Body of pancreas (tissue), 4 donors: ENCODE measurements around the gene ACTN2. TPM values are rescaled to one million over a fixed set of nuclear protein-coding genes. Genes with fewer than 3 reads are reported as not detected.

Experiments used
- ATAC-seq: fragments of 150-250 bp; one replicate; pipeline ENCODE4 v1.9.1; 2016
- DNase-seq, 4 donors: peaks; one replicate each; pipeline ENCODE4 v3.0.0-alpha.2; 2019
- H3K27ac ChIP-seq, 4 donors: fragments of 200-600 bp; sonication (generic); 1 replicate in 3 of 4; 2 replicates in 1 of 4; pipeline versions ENCODE4 v1.5.1 to v1.6.1; 2016 to 2019; ENCODE audit warnings: mild to moderate bottlenecking in 1 of 4, mixed read lengths in 1 of 4, moderate library complexity in 1 of 4
- H3K27me3 ChIP-seq, 2 donors: fragments of 200-600 bp; sonication (generic); one replicate each; pipeline ENCODE4 v1.6.0; 2016; ENCODE audit warnings: mild to moderate bottlenecking in 1 of 2
- H3K36me3 ChIP-seq, 2 donors: fragments of 200-600 bp; sonication (generic); replicated peaks in 1 of 2; 2 replicates each; pipeline ENCODE4 v1.5.1; 2016; ENCODE audit warnings: low read depth in 2 of 2; ENCODE audit not compliant: insufficient read depth in 1 of 2
- H3K4me1 ChIP-seq: fragments of 200-600 bp; sonication (generic); one replicate; pipeline ENCODE4 v1.6.0; 2016
- H3K4me3 ChIP-seq, 2 donors: fragments of 200-600 bp; sonication (generic); 1 replicate in 1 of 2; 2 replicates in 1 of 2; pipeline ENCODE4 v1.5.1; 2016 to 2019
- H3K9me3 ChIP-seq, 3 donors: fragments of 200-600 bp; sonication (generic); 1 replicate in 2 of 3; 2 replicates in 1 of 3; pipeline ENCODE4 v1.5.1; 2016
- POLR2A ChIP-seq, 3 donors: fragments of 450-650 bp; IDR thresholded peaks; one replicate each; pipeline ENCODE4 v1.6.1; 2016; ENCODE audit warnings: antibody characterized with exemption in 3 of 3, mild to moderate bottlenecking in 2 of 3
- WGBS, 2 donors: methylation state at CpG; one replicate each; pipeline ENCODE4 v1.1.5; 2017; 5-methylcytosine and 5-hydroxymethylcytosine counted together
- intact Hi-C: fragments of 100-400 bp; cut with DNase I; formaldehyde crosslinking; loops from one replicate; pipeline ENCODE4 v1.15.1; 2023
- total RNA-seq, 2 donors: library from RNA; depleted of rRNA; stranded (reverse); fragments of >200 nt; gene quantifications; one replicate each; pipeline ENCODE4 v1.1.0, GENCODE V29; 2016
- TF ChIP-seq, protein P1 (sequence below), 7 experiments: fragments of 450-650 bp in 4 of 7; fragments of 200-600 bp in 3 of 7; sonication (generic) in 3 of 7; IDR thresholded peaks; one replicate each; pipeline ENCODE4 v1.5.1; 2016 to 2019; ENCODE audit warnings: antibody characterized with exemption in 7 of 7

ACTN2 gene
- total RNA-seq, 2 donors from 2014 or later, result 3.0 to 3.1 TPM

DNA sequence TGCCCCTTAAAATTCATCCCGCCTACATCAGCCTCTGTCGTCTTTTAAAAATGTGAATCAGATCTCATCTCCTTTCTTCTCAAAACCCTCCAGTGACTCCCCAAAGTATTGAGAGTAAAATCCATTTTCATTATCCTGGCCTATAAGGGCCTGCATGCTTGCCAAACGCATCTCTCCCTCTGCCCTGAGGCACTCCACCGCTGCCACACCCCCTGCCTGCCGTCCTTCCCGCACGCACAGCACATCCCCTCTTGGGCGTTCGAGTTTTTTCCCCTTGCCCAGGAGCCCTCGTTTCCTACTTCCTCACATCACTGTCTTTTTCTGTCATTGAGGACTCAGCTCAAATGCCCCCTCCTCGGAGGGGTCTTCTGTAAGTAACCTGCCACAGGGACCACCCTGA lies 55.5 kb downstream of the ACTN2 start:
- DNase-seq (no peak), ATAC-seq (no peak)
- WGBS, 2 donors, result 70 to 73% methylated on average over 11 of the region's 11 CpGs
- TF ChIP-seq, protein P1, sequence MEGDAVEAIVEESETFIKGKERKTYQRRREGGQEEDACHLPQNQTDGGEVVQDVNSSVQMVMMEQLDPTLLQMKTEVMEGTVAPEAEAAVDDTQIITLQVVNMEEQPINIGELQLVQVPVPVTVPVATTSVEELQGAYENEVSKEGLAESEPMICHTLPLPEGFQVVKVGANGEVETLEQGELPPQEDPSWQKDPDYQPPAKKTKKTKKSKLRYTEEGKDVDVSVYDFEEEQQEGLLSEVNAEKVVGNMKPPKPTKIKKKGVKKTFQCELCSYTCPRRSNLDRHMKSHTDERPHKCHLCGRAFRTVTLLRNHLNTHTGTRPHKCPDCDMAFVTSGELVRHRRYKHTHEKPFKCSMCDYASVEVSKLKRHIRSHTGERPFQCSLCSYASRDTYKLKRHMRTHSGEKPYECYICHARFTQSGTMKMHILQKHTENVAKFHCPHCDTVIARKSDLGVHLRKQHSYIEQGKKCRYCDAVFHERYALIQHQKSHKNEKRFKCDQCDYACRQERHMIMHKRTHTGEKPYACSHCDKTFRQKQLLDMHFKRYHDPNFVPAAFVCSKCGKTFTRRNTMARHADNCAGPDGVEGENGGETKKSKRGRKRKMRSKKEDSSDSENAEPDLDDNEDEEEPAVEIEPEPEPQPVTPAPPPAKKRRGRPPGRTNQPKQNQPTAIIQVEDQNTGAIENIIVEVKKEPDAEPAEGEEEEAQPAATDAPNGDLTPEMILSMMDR (IDR thresholded peaks at IDR 0.05), result no peak
- TF ChIP-seq POLR2A (IDR thresholded peaks at IDR 0.05), result no peak
- no peaks in the 10 kb centered on the region for H3K9me3 ChIP-seq
- H3K27ac ChIP-seq, result no peak overlapping the region
- H3K4me3 ChIP-seq, result no peak overlapping the region
- intact Hi-C loops, result no loop called here
- H3K27me3 ChIP-seq, result no peaks in the 10 kb centered on the region
- H3K4me1 ChIP-seq, result no peaks in the 10 kb centered on the region
- H3K36me3 ChIP-seq, result no peaks in the 10 kb centered on the region

DNA sequence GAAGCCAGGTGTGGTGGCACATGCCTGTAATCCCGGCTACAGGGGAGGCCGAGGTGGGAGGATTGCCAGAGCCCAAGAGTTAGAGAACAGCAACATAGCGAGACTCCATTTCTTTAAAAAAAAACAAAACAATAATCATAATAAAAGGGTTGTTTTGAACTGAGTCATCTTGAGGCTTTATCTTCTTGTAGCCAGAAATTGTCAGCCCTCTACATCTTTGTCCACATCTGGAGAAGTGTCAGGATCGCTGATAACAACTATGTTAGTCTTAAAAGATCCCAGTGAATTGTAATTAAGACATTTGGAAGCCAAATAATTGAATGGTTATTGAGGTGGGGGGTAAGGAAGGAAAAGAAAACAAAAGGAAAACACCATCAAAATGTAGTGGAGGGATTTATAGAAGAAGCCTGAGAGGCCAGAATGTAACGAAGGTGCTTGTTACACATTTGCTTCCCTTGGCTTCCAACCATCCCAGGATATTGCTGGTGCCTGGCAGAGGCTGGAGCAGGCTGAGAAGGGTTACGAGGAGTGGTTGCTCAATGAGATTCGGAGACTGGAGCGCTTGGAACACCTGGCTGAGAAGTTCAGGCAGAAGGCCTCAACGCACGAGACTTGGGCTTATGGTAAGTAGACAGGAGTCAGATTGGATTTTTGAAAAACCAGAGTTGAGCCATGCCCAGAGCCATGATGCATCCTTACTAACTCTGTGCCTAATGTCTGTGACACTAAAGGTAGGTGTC lies 56.3 kb downstream of the ACTN2 start:
- WGBS, 2 donors, result 90 to 96% methylated on average over 10 of the region's 10 CpGs
- TF ChIP-seq POLR2A (IDR thresholded peaks at IDR 0.05), result no peak
- TF ChIP-seq, protein P1 (IDR thresholded peaks at IDR 0.05), result no peak

DNA sequence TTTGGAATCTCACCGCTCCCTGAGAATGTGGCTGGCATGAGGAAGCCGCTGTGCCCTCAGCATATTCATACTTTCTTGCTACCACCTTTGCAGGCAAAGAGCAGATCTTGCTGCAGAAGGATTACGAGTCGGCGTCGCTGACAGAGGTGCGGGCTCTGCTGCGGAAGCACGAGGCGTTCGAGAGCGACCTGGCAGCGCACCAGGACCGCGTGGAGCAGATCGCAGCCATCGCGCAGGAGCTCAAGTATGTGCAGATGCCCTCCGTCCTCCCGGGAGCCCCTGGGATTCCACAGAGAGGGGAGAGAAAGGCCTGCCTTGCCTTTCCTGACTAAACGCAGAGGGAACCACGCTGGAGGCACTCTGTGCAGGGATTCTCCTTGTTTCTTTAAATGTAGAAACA lies 58.2 kb downstream of the ACTN2 start:
- WGBS, 2 donors, result 92 to 94% methylated on average over 19 to 22 of the region's 22 CpGs
- Histone ChIP-seq H3K27ac (no peak overlapping the region), H3K27me3 (no peaks in the 10 kb centered on the region), H3K9me3 (no peaks in the 10 kb centered on the region), H3K4me1 (no peaks in the 10 kb centered on the region), H3K36me3 (no peaks in the 10 kb centered on the region), H3K4me3 (no peak overlapping the region)
- intact Hi-C loops, result no loop called here
- TF ChIP-seq, protein P1 (IDR thresholded peaks at IDR 0.05), result no peak
- no peak for TF ChIP-seq POLR2A (IDR thresholded peaks at IDR 0.05)
- DNase-seq (no peak), ATAC-seq (no peak)

More for the DNA sequence above, 56.3 kb downstream of the ACTN2 start:
- H3K27ac ChIP-seq, result no peak overlapping the region
- no peak overlapping the region for H3K4me3 ChIP-seq
- H3K9me3 ChIP-seq, result no peaks in the 10 kb centered on the region
- H3K4me1 ChIP-seq, result no peaks in the 10 kb centered on the region
- H3K36me3 ChIP-seq, result no peaks in the 10 kb centered on the region
- H3K27me3 ChIP-seq, result no peaks in the 10 kb centered on the region
- ATAC-seq, result no peak
- intact Hi-C loops, result no loop called here
- DNase-seq, result no peak

DNA sequence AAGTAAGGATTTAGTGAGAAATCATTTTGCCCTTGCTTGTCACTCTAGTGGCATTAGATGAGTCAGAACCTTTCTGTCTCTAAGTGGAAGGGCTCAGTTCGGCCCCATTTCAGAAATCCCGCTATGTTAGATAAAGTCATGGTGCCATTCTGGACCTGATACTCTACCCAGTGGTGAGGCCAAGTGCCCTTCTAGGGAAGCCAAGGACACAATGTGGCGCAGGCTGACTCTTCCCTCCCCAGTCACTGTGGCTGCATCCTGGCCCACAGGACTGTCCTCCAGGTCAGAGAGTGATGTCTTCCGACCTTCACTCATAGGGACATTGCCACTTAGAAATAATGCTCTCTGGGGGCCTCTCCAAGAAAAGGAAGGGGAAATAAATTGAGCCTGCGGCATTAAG lies 60.5 kb downstream of the ACTN2 start:
- TF ChIP-seq, protein P1 (IDR thresholded peaks at IDR 0.05), result no peak
- no peak for TF ChIP-seq POLR2A (IDR thresholded peaks at IDR 0.05)
- WGBS, 2 donors, result 78 to 84% methylated on average over 5 of the region's 5 CpGs
- DNase-seq (no peak), ATAC-seq (no peak)
- H3K36me3 ChIP-seq, result no peaks in the 10 kb centered on the region
- intact Hi-C loops, result no loop called here
- H3K27me3 ChIP-seq, result no peaks in the 10 kb centered on the region
- H3K27ac ChIP-seq, result no peak overlapping the region
- no peaks in the 10 kb centered on the region for H3K9me3 ChIP-seq
- no peak overlapping the region for H3K4me3 ChIP-seq
- no peaks in the 10 kb centered on the region for H3K4me1 ChIP-seq
